HepG2 (cell line): Measurements from ENCODE around the gene TMTC2.

Experiments
- MIER3 ChIP-seq: IDR thresholded peaks from 2 replicates; pipeline ENCODE4 v1.6.1; 2016; ENCODE audit warnings: missing compliant biosample characterization, borderline replicate concordance
- SAFB2 ChIP-seq: sonication (generic); formaldehyde crosslinking; IDR thresholded peaks from 2 replicates; pipeline ENCODE4 v1.5.1; 2020; ENCODE audit warnings: missing genetic modification reagents, low read depth, mild to moderate bottlenecking, borderline replicate concordance
- THAP11 ChIP-seq: IDR thresholded peaks from 2 replicates; pipeline ENCODE4 v1.6.1; 2016; ENCODE audit warnings: missing biosample characterization, missing genetic modification reagents
- ZBTB40 ChIP-seq, 2 experiments: fragments of 450-650 bp in 1 of 2; sonication (generic) in 1 of 2; formaldehyde crosslinking in 1 of 2; IDR thresholded peaks; 2 replicates each; pipeline versions ENCODE4 v1.6.1 to v1.8.0; 2016 to 2022; ENCODE audit warnings: antibody characterized with exemption in 1 of 2, mild to moderate bottlenecking in 1 of 2, missing genetic modification reagents in 1 of 2

DNA sequence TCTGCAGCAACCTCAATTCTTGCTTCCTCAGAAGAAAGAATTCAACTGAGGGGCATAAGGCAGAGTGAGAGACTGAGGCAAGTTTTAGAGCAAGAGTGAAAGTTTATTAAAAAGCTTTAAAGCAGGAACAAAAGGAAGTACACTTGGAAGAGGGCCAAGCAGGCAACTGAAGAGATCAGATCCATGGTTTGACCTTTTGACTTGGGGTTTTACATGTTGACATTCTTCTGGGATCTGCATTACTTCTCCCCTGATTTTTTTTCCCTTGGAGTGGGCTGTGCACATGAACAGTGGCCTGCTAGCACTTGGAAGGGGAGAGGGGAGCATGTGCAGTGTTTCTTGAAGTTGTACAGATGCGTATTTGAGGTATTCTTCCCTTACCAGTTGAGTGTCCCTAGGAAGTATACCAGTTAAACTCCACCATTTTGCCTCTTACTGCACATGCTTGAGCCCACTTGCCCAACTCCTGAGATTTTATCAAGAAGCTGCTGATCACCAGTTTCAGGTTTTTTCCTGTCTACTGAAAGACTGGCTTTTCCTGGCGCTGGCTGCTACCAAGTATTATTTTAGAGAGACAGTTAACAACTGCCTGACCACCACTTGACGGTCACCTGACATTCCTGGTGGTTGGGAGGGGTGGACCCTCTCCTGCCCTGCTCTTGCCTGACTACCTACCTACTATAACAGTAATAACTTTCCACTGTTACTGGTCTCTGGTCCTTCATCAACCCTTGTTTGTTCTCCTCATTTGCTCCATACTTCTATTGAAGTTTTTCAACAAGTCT lies 26.0 kb upstream of the TMTC2 start:
- TF ChIP-seq SAFB2 = no peak
- TF ChIP-seq THAP11 (CRISPR knock-in tag) = no peak
- no peak for TF ChIP-seq MIER3 (CRISPR knock-in tag)
- no peak for TF ChIP-seq ZBTB40 (IDR thresholded peaks at IDR 0.05)
- no peak for TF ChIP-seq ZBTB40 (CRISPR knock-in tag; IDR thresholded peaks at IDR 0.05)
